Glomerular visceral epithelial cell (primary cell): Measurements from ENCODE around the gene FAHD2A.
"Not testable (repeated sequence)": the region's sequence is repeated elsewhere in the genome, so short reads cannot be mapped to it uniquely, and the experiment has no call there.

ENCODE experiments used
- DNase-seq: peaks from one replicate; pipeline ENCODE4 v3.0.0-alpha.2; 2016; ENCODE audit errors: extremely low spot score

Gene FAHD2A

GRCh38 chr2:95402370-95403203 is at the start of gene FAHD2A:
FAHD2A (plus strand) TSS chr2:95402708; CDS start chr2:95405559, 2,851 bp downstream.
- peak; percentile 91 for DNase-seq

- no peak for DNase-seq
Observed at GRCh38 chr2:95353055-95353575, 49.4 kb upstream of the FAHD2A start.

- no peak for DNase-seq
Observed at GRCh38 chr2:95353613-95354468, 48.7 kb upstream of the FAHD2A start.

GRCh38 chr2:95354469-95354901 is 48.0 kb upstream of the FAHD2A start:
- DNase-seq: no peak

GRCh38 chr2:95354925-95355324 is 47.6 kb upstream of the FAHD2A start:
- DNase-seq: no peak

GRCh38 chr2:95355486-95355885 is 47.0 kb upstream of the FAHD2A start:
- not testable (repeated sequence) for DNase-seq

GRCh38 chr2:95356821-95357700 is 45.4 kb upstream of the FAHD2A start:
- DNase-seq: no peak

GRCh38 chr2:95357717-95358280 is 44.7 kb upstream of the FAHD2A start:
- no peak for DNase-seq

GRCh38 chr2:95359031-95359430 is 43.5 kb upstream of the FAHD2A start:
- DNase-seq: no peak

GRCh38 chr2:95359501-95359930 is 43.0 kb upstream of the FAHD2A start:
- DNase-seq: no peak

- DNase-seq: no peak
Observed at GRCh38 chr2:95361216-95361980, 41.1 kb upstream of the FAHD2A start.

- DNase-seq: no peak
Observed at GRCh38 chr2:95362486-95362885, 40.0 kb upstream of the FAHD2A start.

GRCh38 chr2:95366514-95366913 is 36.0 kb upstream of the FAHD2A start:
- no peak for DNase-seq

- DNase-seq: no peak
Observed at GRCh38 chr2:95372216-95372829, 30.2 kb upstream of the FAHD2A start.

- no peak for DNase-seq
Observed at GRCh38 chr2:95372845-95373244, 29.7 kb upstream of the FAHD2A start.

- no peak for DNase-seq
Observed at GRCh38 chr2:95374029-95374428, 28.5 kb upstream of the FAHD2A start.

GRCh38 chr2:95374451-95374920 is 28.0 kb upstream of the FAHD2A start:
- DNase-seq: no peak

GRCh38 chr2:95374921-95375471 is 27.5 kb upstream of the FAHD2A start:
- peak; percentile 12 for DNase-seq

GRCh38 chr2:95375532-95376150 is 26.9 kb upstream of the FAHD2A start:
- DNase-seq: no peak
